ENCODE data around the gene ANOS1.

The ANOS1 gene

GRCh38 chrX:8720136-8720535, 11.8 kb downstream of the ANOS1 start:
- in situ Hi-C loops (cut with HindIII; ENCODE audit: low sequenced_read_pairs): no loop called here

GRCh38 chrX:8717354-8717753, 14.6 kb downstream of the ANOS1 start:
- in situ Hi-C loops (cut with HindIII; ENCODE audit: low sequenced_read_pairs): no loop called here

GRCh38 chrX:8714164-8714563, 17.8 kb downstream of the ANOS1 start:
- in situ Hi-C loops (cut with HindIII; ENCODE audit: low sequenced_read_pairs): no loop called here

GRCh38 chrX:8711401-8711800, 20.5 kb downstream of the ANOS1 start:
- in situ Hi-C loops (cut with HindIII; ENCODE audit: low sequenced_read_pairs): no loop called here

- in situ Hi-C loops (cut with HindIII; ENCODE audit: low sequenced_read_pairs): no loop called here
These were observed 27.8 kb downstream of the ANOS1 start for GRCh38 chrX:8704184-8704583.

- in situ Hi-C loops (cut with HindIII; ENCODE audit: low sequenced_read_pairs): no loop called here
These were observed 39.1 kb downstream of the ANOS1 start for GRCh38 chrX:8692871-8693270.

GRCh38 chrX:8689473-8689872, 42.5 kb downstream of the ANOS1 start:
- in situ Hi-C loops (cut with HindIII; ENCODE audit: low sequenced_read_pairs): no loop called here

GRCh38 chrX:8688776-8689175, 43.2 kb downstream of the ANOS1 start:
- in situ Hi-C loops (cut with HindIII; ENCODE audit: low sequenced_read_pairs): no loop called here

- in situ Hi-C loops (cut with HindIII; ENCODE audit: low sequenced_read_pairs): no loop called here
These were observed 47.6 kb downstream of the ANOS1 start for GRCh38 chrX:8684201-8684965.

GRCh38 chrX:8683687-8684086, 48.2 kb downstream of the ANOS1 start:
- in situ Hi-C loops (cut with HindIII; ENCODE audit: low sequenced_read_pairs): no loop called here

GRCh38 chrX:8679550-8679949, 52.4 kb downstream of the ANOS1 start:
- in situ Hi-C loops (cut with HindIII; ENCODE audit: low sequenced_read_pairs): no loop called here

- in situ Hi-C loops (cut with HindIII; ENCODE audit: low sequenced_read_pairs): no loop called here
These were observed 56.8 kb downstream of the ANOS1 start for GRCh38 chrX:8675006-8675630.

GRCh38 chrX:8673201-8673600, 58.7 kb downstream of the ANOS1 start:
- in situ Hi-C loops (cut with HindIII; ENCODE audit: low sequenced_read_pairs): no loop called here

- in situ Hi-C loops (cut with HindIII; ENCODE audit: low sequenced_read_pairs): no loop called here
These were observed 59.8 kb downstream of the ANOS1 start for GRCh38 chrX:8672176-8672575.

- in situ Hi-C loops (cut with HindIII; ENCODE audit: low sequenced_read_pairs): no loop called here
These were observed 63.1 kb downstream of the ANOS1 start for GRCh38 chrX:8668813-8669212.

GRCh38 chrX:8663325-8663724, 68.6 kb downstream of the ANOS1 start:
- in situ Hi-C loops (cut with HindIII; ENCODE audit: low sequenced_read_pairs): no loop called here

- in situ Hi-C loops (cut with HindIII; ENCODE audit: low sequenced_read_pairs): no loop called here
These were observed 74.1 kb downstream of the ANOS1 start for GRCh38 chrX:8657883-8658282.

GRCh38 chrX:8653956-8654355, 78.0 kb downstream of the ANOS1 start:
- in situ Hi-C loops (cut with HindIII; ENCODE audit: low sequenced_read_pairs): no loop called here

GRCh38 chrX:8649969-8650368, 82.0 kb downstream of the ANOS1 start:
- in situ Hi-C loops (cut with HindIII; ENCODE audit: low sequenced_read_pairs): no loop called here

GRCh38 chrX:8647176-8647575, 84.8 kb downstream of the ANOS1 start:
- in situ Hi-C loops (cut with HindIII; ENCODE audit: low sequenced_read_pairs): no loop called here

GRCh38 chrX:8639949-8640475, 91.9 kb downstream of the ANOS1 start:
- in situ Hi-C loops (cut with HindIII; ENCODE audit: low sequenced_read_pairs): no loop called here

- in situ Hi-C loops (cut with HindIII; ENCODE audit: low sequenced_read_pairs): no loop called here
These were observed 95.4 kb downstream of the ANOS1 start for GRCh38 chrX:8636497-8636896.
